LNCaP clone FGC (cell line): Measurements from ENCODE around the gene SLC39A11.

Experiments used
- DNase-seq: peaks from one replicate; pipeline ENCODE4 v3.0.0-alpha.2; 2011; ENCODE audit warnings: low read depth
- H3K4me3 ChIP-seq: 2 replicates; pipeline ENCODE4 v1.5.1; 2011; ENCODE audit warnings: mild to moderate bottlenecking, low read depth, low read length, control low read depth
- CTCF ChIP-seq: IDR thresholded peaks from 2 replicates; pipeline ENCODE4 v1.5.1; 2012; ENCODE audit warnings: mild to moderate bottlenecking; ENCODE audit not compliant: control insufficient read depth, insufficient read depth; ENCODE audit errors: extremely low read depth

SLC39A11 gene

GRCh38 chr17:72822358-72823023 is 270.0 kb downstream of the SLC39A11 start:
- no peak for TF ChIP-seq CTCF
- no peak for DNase-seq
- H3K4me3 ChIP-seq = no peak overlapping the region

GRCh38 chr17:72816406-72816805 is 276.1 kb downstream of the SLC39A11 start:
- DNase-seq = no peak
- TF ChIP-seq CTCF = no peak
- no peak overlapping the region for H3K4me3 ChIP-seq

GRCh38 chr17:72813481-72813880 is 279.0 kb downstream of the SLC39A11 start:
- no peak overlapping the region for H3K4me3 ChIP-seq
- no peak for DNase-seq
- no peak for TF ChIP-seq CTCF

GRCh38 chr17:72812823-72813222 is 279.7 kb downstream of the SLC39A11 start:
- H3K4me3 ChIP-seq = no peak overlapping the region
- no peak for DNase-seq
- TF ChIP-seq CTCF = no peak

- no peak overlapping the region for H3K4me3 ChIP-seq
- DNase-seq = no peak
- TF ChIP-seq CTCF = no peak
Observed at GRCh38 chr17:72811976-72812687, 280.4 kb downstream of the SLC39A11 start.

GRCh38 chr17:72810991-72811508 is 281.4 kb downstream of the SLC39A11 start:
- no peak for DNase-seq
- no peak for TF ChIP-seq CTCF
- H3K4me3 ChIP-seq = no peak overlapping the region
